Measurements from ENCODE around the gene DTYMK.
A peak's percentile ranks its signal among the peaks of the same experiment; 100 is the strongest.

The DTYMK gene

DNA sequence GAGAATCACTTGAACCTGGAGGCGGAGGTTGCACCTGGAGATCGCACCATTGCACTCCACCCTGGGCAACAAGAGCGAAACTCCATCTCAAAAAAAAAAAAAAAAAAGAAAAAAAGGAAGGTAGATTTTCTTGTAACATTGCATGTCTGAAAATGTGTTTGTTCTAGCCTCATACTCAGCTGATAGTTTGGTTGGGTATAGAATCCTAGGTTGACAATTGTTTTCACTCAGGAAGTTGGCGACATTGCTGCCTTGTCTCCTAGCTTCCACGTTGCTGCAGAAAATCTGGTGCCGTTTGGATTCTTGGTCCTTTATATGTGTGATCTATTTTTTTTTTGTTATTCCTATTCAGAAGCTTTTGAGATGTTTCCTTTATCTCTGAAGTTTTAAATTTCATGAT, 19.9 kb upstream of the DTYMK start:
- no peak for DNase-seq (ENCODE audit: low read depth)
- TF ChIP-seq, protein P1, sequence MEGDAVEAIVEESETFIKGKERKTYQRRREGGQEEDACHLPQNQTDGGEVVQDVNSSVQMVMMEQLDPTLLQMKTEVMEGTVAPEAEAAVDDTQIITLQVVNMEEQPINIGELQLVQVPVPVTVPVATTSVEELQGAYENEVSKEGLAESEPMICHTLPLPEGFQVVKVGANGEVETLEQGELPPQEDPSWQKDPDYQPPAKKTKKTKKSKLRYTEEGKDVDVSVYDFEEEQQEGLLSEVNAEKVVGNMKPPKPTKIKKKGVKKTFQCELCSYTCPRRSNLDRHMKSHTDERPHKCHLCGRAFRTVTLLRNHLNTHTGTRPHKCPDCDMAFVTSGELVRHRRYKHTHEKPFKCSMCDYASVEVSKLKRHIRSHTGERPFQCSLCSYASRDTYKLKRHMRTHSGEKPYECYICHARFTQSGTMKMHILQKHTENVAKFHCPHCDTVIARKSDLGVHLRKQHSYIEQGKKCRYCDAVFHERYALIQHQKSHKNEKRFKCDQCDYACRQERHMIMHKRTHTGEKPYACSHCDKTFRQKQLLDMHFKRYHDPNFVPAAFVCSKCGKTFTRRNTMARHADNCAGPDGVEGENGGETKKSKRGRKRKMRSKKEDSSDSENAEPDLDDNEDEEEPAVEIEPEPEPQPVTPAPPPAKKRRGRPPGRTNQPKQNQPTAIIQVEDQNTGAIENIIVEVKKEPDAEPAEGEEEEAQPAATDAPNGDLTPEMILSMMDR (conservative IDR thresholded peaks at IDR 0.05; ENCODE audit: low read length): no peak
- H3K4me3 ChIP-seq (ENCODE audit: low read length): no peak overlapping the region

GRCh38 chr2:241703032-241703604, 16.5 kb upstream of the DTYMK start:
- TF ChIP-seq, protein P1 (conservative IDR thresholded peaks at IDR 0.05; ENCODE audit: low read length): 0 out of 2 replicates have a peak, but pooled peaks have one; percentile 12
- peak; percentile 24 for DNase-seq (ENCODE audit: low read depth)
- peak overlapping the region; percentile 81 for H3K4me3 ChIP-seq (ENCODE audit: low read length)

DNA sequence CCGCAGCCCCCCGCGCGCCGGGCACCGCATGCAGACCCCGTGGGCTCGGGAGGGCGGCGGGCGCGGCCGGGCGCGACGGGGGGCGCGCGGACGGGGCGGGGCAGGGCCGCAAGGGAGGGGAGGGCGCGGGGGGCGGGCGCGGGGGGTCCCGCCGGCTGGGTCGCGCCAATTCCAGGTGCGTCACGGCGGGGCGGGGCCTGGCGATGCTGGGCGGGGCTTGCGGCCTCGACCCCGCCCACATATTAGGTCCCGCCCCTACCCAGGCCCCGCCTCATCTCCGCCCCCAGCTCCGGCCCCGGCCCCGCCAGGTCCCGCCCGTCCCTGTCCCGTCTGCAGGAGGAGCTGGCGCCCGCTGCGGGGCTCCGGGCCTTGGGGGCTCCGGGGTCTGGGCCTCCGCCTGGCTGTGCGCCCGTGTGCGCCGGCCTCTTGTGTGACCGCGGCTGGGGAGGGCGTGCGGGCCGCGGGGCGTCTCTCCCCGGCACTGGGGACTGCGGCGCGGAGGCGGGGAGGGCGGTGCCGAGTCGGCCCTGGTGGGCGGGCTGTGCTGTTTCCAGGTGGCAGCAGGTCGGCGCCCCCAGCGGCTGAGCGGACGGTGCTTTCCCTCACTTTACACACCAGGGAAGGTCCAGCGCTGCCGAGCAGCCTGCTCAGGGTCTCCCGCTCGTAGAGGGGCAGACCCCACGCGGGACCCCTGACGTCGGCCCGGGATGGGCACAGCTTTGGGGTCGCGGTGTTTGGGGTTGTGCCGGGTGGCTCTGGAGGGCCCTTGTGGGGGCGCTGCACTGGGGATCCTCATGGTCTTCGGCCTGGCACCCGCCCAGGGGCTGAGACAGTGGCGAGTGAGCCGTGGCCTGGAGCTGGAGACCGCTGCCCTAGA, 15.8 kb upstream of the DTYMK start:
- H3K4me3 ChIP-seq (ENCODE audit: low read length): peak overlapping the region; percentile 81
- TF ChIP-seq, protein P1 (conservative IDR thresholded peaks at IDR 0.05; ENCODE audit: low read length): peak; percentile 14; the same call in 1 of the 2 replicates
- peak; percentile 70 for DNase-seq (ENCODE audit: low read depth)

GRCh38 chr2:241701399-241702154, 15.0 kb upstream of the DTYMK start, which contains the start of gene ING5:
ING5 (plus strand) TSS chr2:241702039; CDS start chr2:241702066, 27 bp downstream.
- peak within 1 kb of the TSS; percentile 81 for H3K4me3 ChIP-seq (ENCODE audit: low read length)
- TF ChIP-seq, protein P1 (conservative IDR thresholded peaks at IDR 0.05; ENCODE audit: low read length): no peak
- peak; percentile 92 for DNase-seq (ENCODE audit: low read depth)

- TF ChIP-seq, protein P1 (conservative IDR thresholded peaks at IDR 0.05; ENCODE audit: low read length): peak; percentile 42
- DNase-seq (ENCODE audit: low read depth): peak; percentile 76
- peak overlapping the region; percentile 70 for H3K4me3 ChIP-seq (ENCODE audit: low read length)
These were observed 14.5 kb upstream of the DTYMK start for GRCh38 chr2:241701149-241701398.

- H3K4me3 ChIP-seq (ENCODE audit: low read length): no peak overlapping the region
- DNase-seq (ENCODE audit: low read depth): peak; percentile 49
- TF ChIP-seq, protein P1 (conservative IDR thresholded peaks at IDR 0.05; ENCODE audit: low read length): no peak
These were observed 9.0 kb upstream of the DTYMK start for GRCh38 chr2:241695651-241696050.
